ENCODE data around the gene TMEM132D.

The TMEM132D gene

DNA sequence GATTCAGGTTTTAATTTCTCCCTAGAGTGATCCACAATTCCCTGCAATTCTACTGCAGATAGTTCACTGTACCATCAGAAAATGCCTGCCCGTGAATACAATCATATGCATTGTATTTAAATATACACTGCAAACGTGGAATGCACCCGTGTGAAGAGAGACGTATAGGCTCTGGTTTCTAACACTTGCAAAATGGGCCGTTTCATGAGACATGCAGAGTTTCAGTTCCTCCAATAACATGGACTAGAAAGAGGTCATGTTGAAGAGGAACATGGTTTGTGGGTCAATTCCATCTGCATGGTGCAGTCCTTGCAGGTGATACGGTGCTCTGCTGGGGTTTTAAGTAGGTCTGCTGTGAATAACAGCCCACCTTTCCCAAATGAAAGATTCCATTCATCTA lies 373.3 kb downstream of the TMEM132D start:
- Histone ChIP-seq H3K9ac (ENCODE audit: low read length) (no peak overlapping the region), H3K27ac (ENCODE audit: low read depth, low read length) (no peak overlapping the region), H3K4me3 (ENCODE audit: insufficient read depth, low read length, poor library complexity, severe bottlenecking) (no peak overlapping the region), H3K36me3 (ENCODE audit: low read length) (no peaks in the 10 kb centered on the region), H3F3A (ENCODE audit: insufficient read depth) (no peaks in the 10 kb centered on the region), H3K79me2 (ENCODE audit: insufficient read depth, low read length) (no peaks in the 10 kb centered on the region), H3K4me2 (ENCODE audit: low read depth, low read length, poor library complexity, severe bottlenecking) (no peak overlapping the region), H3K27me3 (ENCODE audit: low read length) (no peaks in the 10 kb centered on the region), H3K9me2 (replicated peaks; ENCODE audit: insufficient read depth, low read length) (no peaks in the 10 kb centered on the region), H4K20me1 (ENCODE audit: low read depth, low read length) (no peaks in the 10 kb centered on the region), H2AFZ (ENCODE audit: low read depth, low read length, severe bottlenecking) (no peak overlapping the region), H3K9me3 (ENCODE audit: insufficient read depth, low read length) (no peaks in the 10 kb centered on the region)
- TF ChIP-seq EZH2phosphoT487 (conservative IDR thresholded peaks at IDR 0.05; ENCODE audit: low read length) = no peak
- TF ChIP-seq CTCF (IDR thresholded peaks at IDR 0.05; ENCODE audit: insufficient read depth, low read length, poor library complexity, severe bottlenecking) = no peak

DNA sequence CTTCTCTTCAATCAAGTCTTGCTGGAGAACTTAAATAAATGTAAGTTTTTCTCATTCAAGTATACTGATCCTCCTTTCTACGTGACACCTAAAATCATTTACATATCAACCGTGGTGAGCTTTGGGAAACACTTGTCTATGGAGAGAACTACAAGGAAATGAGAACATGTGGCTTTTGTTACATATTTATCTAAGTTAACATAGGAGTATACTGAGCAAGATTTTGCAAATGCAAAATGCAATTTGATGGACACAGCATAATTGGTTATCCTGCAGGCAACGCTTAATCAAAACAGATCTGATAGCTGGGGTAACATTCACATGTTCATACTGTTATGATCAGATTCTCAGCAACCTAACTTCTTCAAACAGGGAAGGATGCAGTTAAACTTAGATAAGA lies 376.3 kb downstream of the TMEM132D start:
- H3K9me2 ChIP-seq (replicated peaks; ENCODE audit: insufficient read depth, low read length) = no peaks in the 10 kb centered on the region
- no peaks in the 10 kb centered on the region for H3K27me3 ChIP-seq (ENCODE audit: low read length)
- H3F3A ChIP-seq (ENCODE audit: insufficient read depth) = no peaks in the 10 kb centered on the region
- no peak overlapping the region for H3K27ac ChIP-seq (ENCODE audit: low read depth, low read length)
- no peak overlapping the region for H3K9ac ChIP-seq (ENCODE audit: low read length)
- H3K4me2 ChIP-seq (ENCODE audit: low read depth, low read length, poor library complexity, severe bottlenecking) = no peak overlapping the region
- no peak overlapping the region for H2AFZ ChIP-seq (ENCODE audit: low read depth, low read length, severe bottlenecking)
- no peaks in the 10 kb centered on the region for H3K9me3 ChIP-seq (ENCODE audit: insufficient read depth, low read length)
- H4K20me1 ChIP-seq (ENCODE audit: low read depth, low read length) = no peaks in the 10 kb centered on the region
- TF ChIP-seq EZH2phosphoT487 (conservative IDR thresholded peaks at IDR 0.05; ENCODE audit: low read length) (no peak), CTCF (IDR thresholded peaks at IDR 0.05; ENCODE audit: insufficient read depth, low read length, poor library complexity, severe bottlenecking) (no peak)
- H3K36me3 ChIP-seq (ENCODE audit: low read length) = no peaks in the 10 kb centered on the region
- H3K79me2 ChIP-seq (ENCODE audit: insufficient read depth, low read length) = no peaks in the 10 kb centered on the region
- H3K4me3 ChIP-seq (ENCODE audit: insufficient read depth, low read length, poor library complexity, severe bottlenecking) = no peak overlapping the region

GRCh38 chr12:129523621-129524020 lies 380.2 kb downstream of the TMEM132D start:
- no peak overlapping the region for H3K27ac ChIP-seq (ENCODE audit: low read depth, low read length)
- H2AFZ ChIP-seq (ENCODE audit: low read depth, low read length, severe bottlenecking) = no peak overlapping the region
- H3K4me2 ChIP-seq (ENCODE audit: low read depth, low read length, poor library complexity, severe bottlenecking) = no peak overlapping the region
- no peaks in the 10 kb centered on the region for H3K9me3 ChIP-seq (ENCODE audit: insufficient read depth, low read length)
- TF ChIP-seq EZH2phosphoT487 (conservative IDR thresholded peaks at IDR 0.05; ENCODE audit: low read length) (no peak), CTCF (IDR thresholded peaks at IDR 0.05; ENCODE audit: insufficient read depth, low read length, poor library complexity, severe bottlenecking) (no peak)
- H3K79me2 ChIP-seq (ENCODE audit: insufficient read depth, low read length) = no peaks in the 10 kb centered on the region
- no peak overlapping the region for H3K9ac ChIP-seq (ENCODE audit: low read length)
- no peaks in the 10 kb centered on the region for H4K20me1 ChIP-seq (ENCODE audit: low read depth, low read length)
- H3K9me2 ChIP-seq (replicated peaks; ENCODE audit: insufficient read depth, low read length) = no peaks in the 10 kb centered on the region
- H3F3A ChIP-seq (ENCODE audit: insufficient read depth) = no peaks in the 10 kb centered on the region
- H3K4me3 ChIP-seq (ENCODE audit: insufficient read depth, low read length, poor library complexity, severe bottlenecking) = no peak overlapping the region
- H3K36me3 ChIP-seq (ENCODE audit: low read length) = no peaks in the 10 kb centered on the region
- H3K27me3 ChIP-seq (ENCODE audit: low read length) = no peaks in the 10 kb centered on the region

- no peak overlapping the region for H3K27ac ChIP-seq (ENCODE audit: low read depth, low read length)
Measured at GRCh38 chr12:129520739-129521138, 383.1 kb downstream of the TMEM132D start.

More at GRCh38 chr12:129520739-129521138, 383.1 kb downstream of the TMEM132D start:
- no peak for TF ChIP-seq EZH2phosphoT487 (conservative IDR thresholded peaks at IDR 0.05; ENCODE audit: low read length)
- TF ChIP-seq CTCF (IDR thresholded peaks at IDR 0.05; ENCODE audit: insufficient read depth, low read length, poor library complexity, severe bottlenecking) = no peak
- no peaks in the 10 kb centered on the region for H3K27me3 ChIP-seq (ENCODE audit: low read length)
- H3K36me3 ChIP-seq (ENCODE audit: low read length) = no peaks in the 10 kb centered on the region
- no peaks in the 10 kb centered on the region for H3K9me3 ChIP-seq (ENCODE audit: insufficient read depth, low read length)
- H3K9me2 ChIP-seq (replicated peaks; ENCODE audit: insufficient read depth, low read length) = no peaks in the 10 kb centered on the region
- H3K4me2 ChIP-seq (ENCODE audit: low read depth, low read length, poor library complexity, severe bottlenecking) = no peak overlapping the region
- no peaks in the 10 kb centered on the region for H4K20me1 ChIP-seq (ENCODE audit: low read depth, low read length)
- no peaks in the 10 kb centered on the region for H3F3A ChIP-seq (ENCODE audit: insufficient read depth)
- H3K79me2 ChIP-seq (ENCODE audit: insufficient read depth, low read length) = no peaks in the 10 kb centered on the region
- H3K4me3 ChIP-seq (ENCODE audit: insufficient read depth, low read length, poor library complexity, severe bottlenecking) = no peak overlapping the region
- no peak overlapping the region for H2AFZ ChIP-seq (ENCODE audit: low read depth, low read length, severe bottlenecking)
- H3K9ac ChIP-seq (ENCODE audit: low read length) = no peak overlapping the region

Measured in SU-DHL-6 (cell line).